Liver (tissue), 9 donors: Measurements from ENCODE around the gene LSM14B. TPM values are rescaled to one million over a fixed set of nuclear protein-coding genes. Genes with fewer than 3 reads are reported as not detected.

Experiments
- DNase-seq: peaks from one replicate; pipeline ENCODE4 v3.0.0-alpha.2; 2017; ENCODE audit warnings: low spot score
- H3K27ac ChIP-seq, 2 donors: one replicate each; pipeline ENCODE4 v1.7.0; 2013; ENCODE audit warnings: inconsistent platforms in 2 of 2, low read length in 2 of 2, control low read depth in 1 of 2, low read depth in 1 of 2, mild to moderate bottlenecking in 1 of 2
- H3K27me3 ChIP-seq, 4 donors: one replicate each; pipeline versions ENCODE4 v1.6.1 to v1.7.0; 2013; ENCODE audit warnings: low read length in 3 of 4, inconsistent platforms in 1 of 4, mild to moderate bottlenecking in 1 of 4, moderate library complexity in 1 of 4; ENCODE audit not compliant: control insufficient read depth in 4 of 4, insufficient read depth in 4 of 4
- H3K36me3 ChIP-seq, 4 donors: one replicate each; pipeline versions ENCODE4 v1.6.1 to v1.7.0; 2013; ENCODE audit warnings: low read length in 3 of 4, mild to moderate bottlenecking in 3 of 4, low read depth in 1 of 4, moderate library complexity in 1 of 4; ENCODE audit not compliant: control insufficient read depth in 4 of 4, insufficient read depth in 3 of 4
- H3K4me1 ChIP-seq, 4 donors: one replicate each; pipeline versions ENCODE4 v1.6.1 to v1.7.0; 2013; ENCODE audit warnings: low read length in 3 of 4, mild to moderate bottlenecking in 3 of 4, moderate library complexity in 1 of 4; ENCODE audit not compliant: control insufficient read depth in 4 of 4, insufficient read depth in 4 of 4
- H3K4me3 ChIP-seq, 3 donors: one replicate each; pipeline versions ENCODE4 v1.6.1 to v1.7.0; 2013; ENCODE audit warnings: low read length in 3 of 3, control low read depth in 1 of 3, low read depth in 1 of 3, mild to moderate bottlenecking in 1 of 3
- H3K9ac ChIP-seq, 2 donors: one replicate each; pipeline ENCODE4 v1.7.0; 2013; ENCODE audit warnings: low read length in 2 of 2, mild to moderate bottlenecking in 2 of 2, moderate library complexity in 2 of 2, control low read depth in 1 of 2, low read depth in 1 of 2
- H3K9me3 ChIP-seq, 4 donors: one replicate each; pipeline versions ENCODE4 v1.6.1 to v1.7.0; 2013; ENCODE audit warnings: low read length in 3 of 4; ENCODE audit not compliant: control insufficient read depth in 4 of 4
- EGR1 ChIP-seq, 2 donors: IDR thresholded peaks; 2 replicates each; pipeline ENCODE4 v1.6.1; 2016 to 2018; ENCODE audit warnings: antibody characterized with exemption in 2 of 2, low read depth in 2 of 2
- FOXA1 ChIP-seq: IDR thresholded peaks from 2 replicates; pipeline ENCODE4 v1.6.1; 2016; ENCODE audit warnings: antibody characterized with exemption
- FOXA2 ChIP-seq: IDR thresholded peaks from 2 replicates; pipeline ENCODE4 v1.6.1; 2016; ENCODE audit warnings: antibody characterized with exemption
- GABPA ChIP-seq, 2 donors: IDR thresholded peaks in 1 of 2; conservative IDR thresholded peaks in 1 of 2; 2 replicates each; pipeline ENCODE4 v1.6.1; 2016; ENCODE audit warnings: antibody characterized with exemption in 2 of 2, mild to moderate bottlenecking in 1 of 2, moderate library complexity in 1 of 2
- HNF4A ChIP-seq, 2 donors: conservative IDR thresholded peaks; 2 replicates each; pipeline ENCODE4 v1.6.1; 2016; ENCODE audit warnings: antibody characterized with exemption in 2 of 2, mild to moderate bottlenecking in 2 of 2
- HNF4G ChIP-seq: IDR thresholded peaks from 2 replicates; pipeline ENCODE4 v1.6.1; 2016; ENCODE audit warnings: antibody characterized with exemption
- JUND ChIP-seq, 2 donors: IDR thresholded peaks; 2 replicates each; pipeline ENCODE4 v1.6.1; 2016; ENCODE audit warnings: antibody characterized with exemption in 2 of 2
- NR2F2 ChIP-seq: IDR thresholded peaks from 2 replicates; pipeline ENCODE4 v1.6.1; 2016; ENCODE audit warnings: antibody characterized with exemption
- RAD21 ChIP-seq, 2 donors: IDR thresholded peaks; 2 replicates each; pipeline ENCODE4 v1.6.1; 2016; ENCODE audit warnings: antibody characterized with exemption in 2 of 2, mild to moderate bottlenecking in 2 of 2
- RXRA ChIP-seq, 2 donors: IDR thresholded peaks; 2 replicates each; pipeline ENCODE4 v1.6.1; 2017 to 2018; ENCODE audit warnings: antibody characterized with exemption in 2 of 2, mild to moderate bottlenecking in 1 of 2
- SP1 ChIP-seq: IDR thresholded peaks from 2 replicates; pipeline ENCODE4 v1.6.1; 2018; ENCODE audit warnings: antibody characterized with exemption, mild to moderate bottlenecking
- TAF1 ChIP-seq: conservative IDR thresholded peaks from 2 replicates; pipeline ENCODE4 v1.6.1; 2016; ENCODE audit warnings: antibody characterized with exemption, mild to moderate bottlenecking
- YY1 ChIP-seq: IDR thresholded peaks from 2 replicates; pipeline ENCODE4 v1.6.1; 2016; ENCODE audit warnings: antibody characterized with exemption, mild to moderate bottlenecking
- WGBS: extraction: QIAGEN DNeasy Blood & Tissue Kit; methylation state at CpG from one replicate; pipeline ENCODE4 v1.1.7; 2013; 5-methylcytosine and 5-hydroxymethylcytosine counted together
- polyA plus RNA-seq, 2 donors: library from polyadenylated mRNA; stranded (reverse) in 1 of 2; unstranded in 1 of 2; fragments of 200-250 nt in 1 of 2; fragments of >200 nt in 1 of 2; fragmentation: Nextera tagmentation in 1 of 2; extraction: Ambion mirVana in 1 of 2; gene quantifications; one replicate each; pipeline versions ENCODE4 v1.2.1 to v1.2.3, GENCODE V29; 2013 to 2015
- total RNA-seq, 2 donors: library from RNA; depleted of rRNA; stranded (reverse); fragments of >200 nt; gene quantifications; one replicate each; pipeline ENCODE4 v1.2.3, GENCODE V29; 2014
- TF ChIP-seq, protein P1 (sequence below): IDR thresholded peaks from 2 replicates; pipeline ENCODE4 v1.6.1; 2016; ENCODE audit warnings: antibody characterized with exemption
- TF ChIP-seq, protein P2 (sequence below): fragments of 150-350 bp; IDR thresholded peaks from 2 replicates; pipeline ENCODE4 v1.5.1; 2017; ENCODE audit warnings: improper control_type of control experiment, low read depth, low read length; ENCODE audit not compliant: missing input control
- TF ChIP-seq, protein P3 (sequence below): IDR thresholded peaks from 2 replicates; pipeline ENCODE4 v1.6.1; 2016; ENCODE audit warnings: antibody characterized with exemption
- TF ChIP-seq, protein P4 (sequence below): IDR thresholded peaks from 2 replicates; pipeline ENCODE4 v1.6.1; 2016; ENCODE audit warnings: antibody characterized with exemption, mild to moderate bottlenecking
- TF ChIP-seq, protein P5 (sequence below): IDR thresholded peaks from 2 replicates; pipeline ENCODE4 v1.6.1; 2016; ENCODE audit warnings: antibody characterized with exemption
- donor health status: healthy.
- donor health status: healthy.
- donor health status: healthy.
- donor health status: healthy.
- donor health status: healthy.

The LSM14B gene
- total and polyA plus RNA-seq, 4 donors: 0.99 to 15.9 (median 13.3) TPM

DNA sequence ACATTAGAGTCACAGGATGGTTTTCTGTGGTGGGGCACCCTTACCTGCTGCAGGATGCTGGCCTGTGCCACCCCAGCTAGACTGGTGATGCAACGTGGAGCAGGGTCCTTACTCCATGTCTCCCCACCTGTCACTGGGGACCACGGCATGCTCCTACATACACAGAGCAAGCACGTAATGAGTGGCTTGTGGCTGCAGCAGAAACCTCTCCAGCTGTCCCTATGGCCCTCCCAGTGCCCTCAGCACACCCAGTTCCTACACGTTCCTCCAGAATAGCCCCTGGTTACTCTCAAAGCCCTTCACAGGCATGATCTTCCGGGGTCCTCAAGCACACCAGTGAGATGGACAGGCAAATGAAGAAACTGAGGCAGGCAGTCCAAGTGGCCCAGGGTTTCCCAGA is 3.2 kb upstream of the LSM14B start:
- H3K27ac ChIP-seq: no peak overlapping the region
- TF ChIP-seq TAF1 (no peak), RXRA (IDR thresholded peaks at IDR 0.05) (no peak), SP1 (no peak), HNF4G (no peak), FOXA2 (no peak), YY1 (no peak), FOXA1 (no peak), JUND (IDR thresholded peaks at IDR 0.05) (no peak), RAD21 (IDR thresholded peaks at IDR 0.05) (no peak), EGR1 (IDR thresholded peaks at IDR 0.05; ENCODE audit: low read depth in 2 of 2) (no peak), HNF4A (conservative IDR thresholded peaks at IDR 0.05) (no peak), GABPA (IDR thresholded peaks at IDR 0.05 in 1 of 2, conservative IDR thresholded peaks at IDR 0.05 in 1 of 2) (no peak), NR2F2 (no peak)
- TF ChIP-seq, protein P1, sequence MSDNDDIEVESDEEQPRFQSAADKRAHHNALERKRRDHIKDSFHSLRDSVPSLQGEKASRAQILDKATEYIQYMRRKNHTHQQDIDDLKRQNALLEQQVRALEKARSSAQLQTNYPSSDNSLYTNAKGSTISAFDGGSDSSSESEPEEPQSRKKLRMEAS: no peak
- TF ChIP-seq, protein P2, sequence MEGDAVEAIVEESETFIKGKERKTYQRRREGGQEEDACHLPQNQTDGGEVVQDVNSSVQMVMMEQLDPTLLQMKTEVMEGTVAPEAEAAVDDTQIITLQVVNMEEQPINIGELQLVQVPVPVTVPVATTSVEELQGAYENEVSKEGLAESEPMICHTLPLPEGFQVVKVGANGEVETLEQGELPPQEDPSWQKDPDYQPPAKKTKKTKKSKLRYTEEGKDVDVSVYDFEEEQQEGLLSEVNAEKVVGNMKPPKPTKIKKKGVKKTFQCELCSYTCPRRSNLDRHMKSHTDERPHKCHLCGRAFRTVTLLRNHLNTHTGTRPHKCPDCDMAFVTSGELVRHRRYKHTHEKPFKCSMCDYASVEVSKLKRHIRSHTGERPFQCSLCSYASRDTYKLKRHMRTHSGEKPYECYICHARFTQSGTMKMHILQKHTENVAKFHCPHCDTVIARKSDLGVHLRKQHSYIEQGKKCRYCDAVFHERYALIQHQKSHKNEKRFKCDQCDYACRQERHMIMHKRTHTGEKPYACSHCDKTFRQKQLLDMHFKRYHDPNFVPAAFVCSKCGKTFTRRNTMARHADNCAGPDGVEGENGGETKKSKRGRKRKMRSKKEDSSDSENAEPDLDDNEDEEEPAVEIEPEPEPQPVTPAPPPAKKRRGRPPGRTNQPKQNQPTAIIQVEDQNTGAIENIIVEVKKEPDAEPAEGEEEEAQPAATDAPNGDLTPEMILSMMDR: no peak
- TF ChIP-seq, protein P3, sequence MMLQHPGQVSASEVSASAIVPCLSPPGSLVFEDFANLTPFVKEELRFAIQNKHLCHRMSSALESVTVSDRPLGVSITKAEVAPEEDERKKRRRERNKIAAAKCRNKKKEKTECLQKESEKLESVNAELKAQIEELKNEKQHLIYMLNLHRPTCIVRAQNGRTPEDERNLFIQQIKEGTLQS: no peak
- TF ChIP-seq, protein P4, sequence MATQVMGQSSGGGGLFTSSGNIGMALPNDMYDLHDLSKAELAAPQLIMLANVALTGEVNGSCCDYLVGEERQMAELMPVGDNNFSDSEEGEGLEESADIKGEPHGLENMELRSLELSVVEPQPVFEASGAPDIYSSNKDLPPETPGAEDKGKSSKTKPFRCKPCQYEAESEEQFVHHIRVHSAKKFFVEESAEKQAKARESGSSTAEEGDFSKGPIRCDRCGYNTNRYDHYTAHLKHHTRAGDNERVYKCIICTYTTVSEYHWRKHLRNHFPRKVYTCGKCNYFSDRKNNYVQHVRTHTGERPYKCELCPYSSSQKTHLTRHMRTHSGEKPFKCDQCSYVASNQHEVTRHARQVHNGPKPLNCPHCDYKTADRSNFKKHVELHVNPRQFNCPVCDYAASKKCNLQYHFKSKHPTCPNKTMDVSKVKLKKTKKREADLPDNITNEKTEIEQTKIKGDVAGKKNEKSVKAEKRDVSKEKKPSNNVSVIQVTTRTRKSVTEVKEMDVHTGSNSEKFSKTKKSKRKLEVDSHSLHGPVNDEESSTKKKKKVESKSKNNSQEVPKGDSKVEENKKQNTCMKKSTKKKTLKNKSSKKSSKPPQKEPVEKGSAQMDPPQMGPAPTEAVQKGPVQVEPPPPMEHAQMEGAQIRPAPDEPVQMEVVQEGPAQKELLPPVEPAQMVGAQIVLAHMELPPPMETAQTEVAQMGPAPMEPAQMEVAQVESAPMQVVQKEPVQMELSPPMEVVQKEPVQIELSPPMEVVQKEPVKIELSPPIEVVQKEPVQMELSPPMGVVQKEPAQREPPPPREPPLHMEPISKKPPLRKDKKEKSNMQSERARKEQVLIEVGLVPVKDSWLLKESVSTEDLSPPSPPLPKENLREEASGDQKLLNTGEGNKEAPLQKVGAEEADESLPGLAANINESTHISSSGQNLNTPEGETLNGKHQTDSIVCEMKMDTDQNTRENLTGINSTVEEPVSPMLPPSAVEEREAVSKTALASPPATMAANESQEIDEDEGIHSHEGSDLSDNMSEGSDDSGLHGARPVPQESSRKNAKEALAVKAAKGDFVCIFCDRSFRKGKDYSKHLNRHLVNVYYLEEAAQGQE: no peak
- TF ChIP-seq, protein P5, sequence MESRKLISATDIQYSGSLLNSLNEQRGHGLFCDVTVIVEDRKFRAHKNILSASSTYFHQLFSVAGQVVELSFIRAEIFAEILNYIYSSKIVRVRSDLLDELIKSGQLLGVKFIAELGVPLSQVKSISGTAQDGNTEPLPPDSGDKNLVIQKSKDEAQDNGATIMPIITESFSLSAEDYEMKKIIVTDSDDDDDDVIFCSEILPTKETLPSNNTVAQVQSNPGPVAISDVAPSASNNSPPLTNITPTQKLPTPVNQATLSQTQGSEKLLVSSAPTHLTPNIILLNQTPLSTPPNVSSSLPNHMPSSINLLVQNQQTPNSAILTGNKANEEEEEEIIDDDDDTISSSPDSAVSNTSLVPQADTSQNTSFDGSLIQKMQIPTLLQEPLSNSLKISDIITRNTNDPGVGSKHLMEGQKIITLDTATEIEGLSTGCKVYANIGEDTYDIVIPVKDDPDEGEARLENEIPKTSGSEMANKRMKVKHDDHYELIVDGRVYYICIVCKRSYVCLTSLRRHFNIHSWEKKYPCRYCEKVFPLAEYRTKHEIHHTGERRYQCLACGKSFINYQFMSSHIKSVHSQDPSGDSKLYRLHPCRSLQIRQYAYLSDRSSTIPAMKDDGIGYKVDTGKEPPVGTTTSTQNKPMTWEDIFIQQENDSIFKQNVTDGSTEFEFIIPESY: no peak
- no peak for DNase-seq
- peaks cover 0 to 14% (median 10%) of the 10 kb centered on the region in 4 donors for H3K4me1 ChIP-seq
- no peak overlapping the region for H3K9ac ChIP-seq
- H3K9me3 ChIP-seq: peaks cover 0 to 4% (median 2%) of the 10 kb centered on the region in 4 donors
- no peaks in the 10 kb centered on the region for H3K36me3 ChIP-seq
- WGBS: 89% methylated on average over 5 of the region's 5 CpGs
- no peak overlapping the region for H3K4me3 ChIP-seq
- H3K27me3 ChIP-seq: no peaks in the 10 kb centered on the region
